Activated naive CD4-positive, alpha-beta T cell treated with anti-CD3 and anti-CD28 coated beads, Interleukin-2, amount 50 U/mL, for 72 hours (primary cell): Measurements from ENCODE around the gene GRM7. TPM values are rescaled to one million over a fixed set of nuclear protein-coding genes. Genes with fewer than 3 reads are reported as not detected.

Experiments used
- ATAC-seq, 2 donors: fragments of 150-1000 bp; cut with Tn5 transposase; 2 replicates each; pipeline ENCODE4 v1.10.0; 2021; ENCODE audit warnings: mild to moderate bottlenecking in 2 of 2, moderate library complexity in 2 of 2
- DNase-seq, 2 donors: peaks; one replicate each; pipeline ENCODE4 v3.0.0; 2021 to 2022; ENCODE audit warnings: low spot score in 2 of 2
- H3K27ac Mint-ChIP-seq, 2 donors: one replicate each; pipeline ENCODE4 v1.8.0; 2022; ENCODE audit warnings: mild to moderate bottlenecking in 2 of 2, mixed read lengths in 2 of 2
- H3K36me3 Mint-ChIP-seq, 2 donors: one replicate each; pipeline ENCODE4 v1.8.0; 2022; ENCODE audit warnings: mixed read lengths in 2 of 2
- H3K9me3 Mint-ChIP-seq, 2 donors: one replicate each; pipeline ENCODE4 v1.8.0; 2022; ENCODE audit warnings: mixed read lengths in 2 of 2
- total RNA-seq, 2 donors: library from RNA; stranded (reverse); gene quantifications; one replicate each; pipeline ENCODE4 v1.2.3, GENCODE V29; 2022

Gene GRM7
- total RNA-seq, 2 donors from 2014 or later: not detected

DNA sequence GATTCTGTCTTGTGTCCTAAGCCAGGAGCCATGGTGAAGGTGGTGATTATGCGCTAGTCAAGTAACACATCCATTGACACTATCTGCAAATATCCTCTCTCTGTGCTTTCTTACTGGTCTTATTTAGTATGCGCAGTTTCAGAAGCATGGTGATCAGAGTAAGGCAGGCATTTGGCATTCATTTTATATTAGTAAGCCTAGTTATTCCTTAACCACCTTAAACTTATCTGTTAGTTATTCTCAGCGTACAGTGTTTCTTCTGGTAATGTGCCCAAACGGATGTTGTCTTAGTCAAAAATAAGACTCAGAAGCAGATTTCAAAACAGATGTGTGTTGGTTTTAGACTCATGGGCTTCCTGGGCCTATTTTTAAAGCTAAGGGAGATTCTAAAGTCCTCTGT lies 329.2 kb downstream of the GRM7 start:
- H3K36me3 Mint-ChIP-seq: no peaks in the 10 kb centered on the region
- no peak for DNase-seq
- H3K27ac Mint-ChIP-seq: no peak overlapping the region
- no peak for ATAC-seq
- H3K9me3 Mint-ChIP-seq: peaks cover 0 to 16% of the 10 kb centered on the region in 2 donors

DNA sequence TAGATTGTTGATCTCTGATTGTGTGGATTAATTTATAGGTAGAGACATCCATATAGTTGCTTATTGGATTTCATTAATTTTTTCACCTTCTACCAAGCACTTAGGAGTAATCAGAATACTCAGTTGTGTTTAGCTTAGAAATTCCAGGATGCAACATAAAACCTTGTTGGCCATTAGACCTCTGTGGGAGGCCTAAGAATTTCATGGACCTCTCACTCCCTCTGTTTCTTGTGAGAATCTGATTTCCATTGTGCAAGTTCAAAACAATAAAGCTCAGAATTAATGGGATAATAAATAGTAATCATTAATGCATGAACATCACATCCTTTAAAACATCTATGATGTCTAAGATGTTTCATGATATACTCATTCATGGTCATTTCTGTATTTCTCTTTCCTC lies 332.4 kb downstream of the GRM7 start:
- Mint-ChIP-seq H3K36me3 (no peaks in the 10 kb centered on the region), H3K27ac (no peak overlapping the region), H3K9me3 (peaks cover 0 to 11% of the 10 kb centered on the region in 2 donors)
- ATAC-seq: no peak
- DNase-seq: no peak

DNA sequence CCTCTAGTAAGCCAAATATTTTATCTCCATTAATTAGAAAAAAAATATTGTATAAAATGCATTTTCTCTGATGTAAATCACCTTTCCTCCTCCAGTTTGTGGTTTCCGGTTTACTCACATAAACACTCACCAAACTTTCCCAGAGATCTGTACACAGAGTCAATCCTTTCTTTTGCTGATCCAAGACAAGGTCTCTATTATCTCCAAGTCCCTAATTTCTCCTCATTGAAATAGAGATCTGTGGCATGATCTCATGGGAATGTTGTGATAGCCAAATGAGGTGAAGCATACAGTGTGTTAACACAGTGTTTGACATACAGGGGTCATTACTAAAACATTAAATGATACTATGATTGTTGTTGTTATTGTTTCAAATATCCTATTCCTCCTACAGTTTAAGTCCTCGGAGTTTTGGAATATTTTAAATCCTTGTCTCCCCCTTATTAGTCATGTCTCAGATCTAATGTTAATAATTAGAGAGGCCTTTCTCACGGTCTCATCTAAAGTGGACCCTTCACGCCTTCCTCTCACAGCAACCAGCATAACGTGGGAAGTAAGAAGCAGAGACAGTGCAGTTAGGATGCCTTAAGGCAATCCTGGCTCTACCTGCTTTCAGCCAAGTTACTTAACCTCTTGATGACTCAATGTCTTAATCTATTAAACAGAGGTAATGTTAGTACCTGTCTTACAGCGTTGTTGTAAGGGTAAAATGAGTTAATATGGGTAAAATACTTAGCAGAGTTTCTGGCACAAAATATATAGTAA lies 333.3 kb downstream of the GRM7 start:
- H3K36me3 Mint-ChIP-seq: no peaks in the 10 kb centered on the region
- DNase-seq (no peak), ATAC-seq (no peak)
- peaks cover 0 to 11% of the 10 kb centered on the region in 2 donors for H3K9me3 Mint-ChIP-seq
- H3K27ac Mint-ChIP-seq: peak overlapping the region in 1 of 2 donors; percentile 5

DNA sequence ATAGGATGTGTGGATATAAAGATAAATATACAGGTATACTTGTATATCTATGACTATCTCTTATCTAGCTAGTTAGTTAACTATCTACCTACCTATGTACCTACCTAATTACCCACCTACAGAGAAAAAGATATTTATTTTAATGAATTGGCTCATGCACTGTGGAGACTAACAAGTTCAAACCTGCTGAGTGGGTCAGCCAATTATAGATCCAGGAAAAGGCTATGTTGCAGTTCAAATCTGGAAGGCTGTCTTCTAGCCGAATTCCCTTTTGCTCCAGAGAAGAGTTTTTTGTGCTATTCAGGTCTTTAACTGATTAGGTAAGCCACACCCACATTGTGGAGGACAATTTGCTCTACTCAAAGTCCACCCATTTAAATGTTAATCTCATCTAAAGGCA lies 335.0 kb downstream of the GRM7 start:
- ATAC-seq (no peak), DNase-seq (no peak)
- Mint-ChIP-seq H3K27ac (no peak overlapping the region), H3K9me3 (peaks cover 0 to 15% of the 10 kb centered on the region in 2 donors), H3K36me3 (no peaks in the 10 kb centered on the region)

DNA sequence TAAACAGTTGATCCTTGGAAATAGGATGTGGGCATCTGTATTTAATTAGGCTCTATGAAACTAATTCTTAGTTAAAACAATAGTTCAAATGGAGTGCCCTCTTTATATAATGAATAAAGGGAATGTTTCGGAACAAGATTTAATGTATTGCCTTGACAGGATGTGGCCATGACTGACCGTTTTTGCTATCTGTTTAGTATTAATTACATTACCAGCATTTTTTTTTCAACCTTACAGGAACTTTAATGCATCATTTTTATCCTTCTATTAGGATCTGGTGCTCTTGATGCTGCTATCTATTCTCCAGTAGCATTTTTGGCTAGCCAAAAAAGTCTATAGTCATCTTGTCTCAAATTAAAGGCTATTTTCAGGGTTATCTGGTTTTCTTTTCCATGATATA lies 340.9 kb downstream of the GRM7 start:
- ATAC-seq (no peak), DNase-seq (no peak)
- Mint-ChIP-seq H3K36me3 (peaks cover 0 to 4% of the 10 kb centered on the region in 2 donors), H3K27ac (no peak overlapping the region), H3K9me3 (peaks cover 4 to 12% of the 10 kb centered on the region in 2 donors)

DNA sequence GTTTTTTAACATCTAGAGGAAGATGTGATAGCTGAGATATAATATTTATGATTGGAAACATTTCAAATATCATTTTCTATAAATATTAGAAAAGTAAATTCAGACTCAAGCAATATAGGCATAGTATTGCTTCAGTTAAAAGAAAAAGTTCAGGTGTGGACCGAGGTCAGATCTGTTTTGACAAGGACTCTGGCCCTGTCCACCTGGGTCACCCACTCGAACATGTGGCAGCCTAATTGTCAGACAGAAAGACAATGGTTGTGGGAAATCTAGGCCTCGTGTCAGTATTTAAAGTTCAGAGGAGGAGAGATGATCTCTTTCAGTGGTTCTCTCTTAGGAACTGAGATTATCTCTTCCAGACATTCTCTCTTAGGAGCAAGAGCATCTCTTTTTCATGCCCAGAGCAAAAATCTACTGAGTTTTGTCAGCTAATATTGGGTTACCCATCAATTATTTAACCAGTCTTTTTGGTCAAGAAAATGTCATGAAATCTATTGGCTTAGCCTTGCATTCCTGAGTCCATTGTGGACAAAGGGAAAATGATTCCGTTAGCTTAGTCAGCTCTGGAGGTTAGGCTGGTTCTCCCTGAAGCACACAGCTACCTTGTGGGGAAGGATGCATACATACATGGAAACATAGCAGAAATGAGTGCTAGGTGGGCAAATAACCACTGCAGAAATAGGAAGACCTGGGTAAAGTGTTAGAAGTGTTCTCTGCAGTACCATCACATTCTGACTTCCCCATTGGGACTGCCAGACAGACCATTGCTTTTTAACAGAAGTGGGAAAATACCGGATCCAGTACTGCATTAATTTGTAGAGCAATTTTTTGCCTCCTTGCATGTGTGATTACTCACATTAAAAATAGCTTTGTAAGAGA lies 343.3 kb downstream of the GRM7 start:
- H3K36me3 Mint-ChIP-seq: peaks cover 0 to 4% of the 10 kb centered on the region in 2 donors
- peaks cover 7 to 16% of the 10 kb centered on the region in 2 donors for H3K9me3 Mint-ChIP-seq
- ATAC-seq: no peak

DNA sequence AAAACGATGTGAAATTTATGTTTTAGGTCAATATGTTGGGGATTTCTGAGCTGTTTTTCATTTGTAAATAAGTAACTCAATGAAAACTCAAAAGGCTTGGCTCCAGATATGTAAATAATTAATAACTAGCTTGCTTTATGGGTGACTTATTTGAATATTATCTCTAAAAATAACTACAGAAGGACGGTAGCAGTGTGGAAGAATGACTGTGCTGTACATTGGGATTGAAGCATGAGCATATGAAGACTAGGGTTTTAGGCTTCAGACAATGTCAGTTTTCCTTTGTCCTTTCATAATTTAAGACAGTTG lies 343.9 kb downstream of the GRM7 start:
- peaks cover 0 to 4% of the 10 kb centered on the region in 2 donors for H3K36me3 Mint-ChIP-seq
- no peak for DNase-seq
- no peak for ATAC-seq
- H3K9me3 Mint-ChIP-seq: peaks cover 12 to 18% of the 10 kb centered on the region in 2 donors
- H3K27ac Mint-ChIP-seq: no peak overlapping the region

More for the DNA sequence above, 343.3 kb downstream of the GRM7 start:
- H3K27ac Mint-ChIP-seq: no peak overlapping the region
- DNase-seq: no peak

DNA sequence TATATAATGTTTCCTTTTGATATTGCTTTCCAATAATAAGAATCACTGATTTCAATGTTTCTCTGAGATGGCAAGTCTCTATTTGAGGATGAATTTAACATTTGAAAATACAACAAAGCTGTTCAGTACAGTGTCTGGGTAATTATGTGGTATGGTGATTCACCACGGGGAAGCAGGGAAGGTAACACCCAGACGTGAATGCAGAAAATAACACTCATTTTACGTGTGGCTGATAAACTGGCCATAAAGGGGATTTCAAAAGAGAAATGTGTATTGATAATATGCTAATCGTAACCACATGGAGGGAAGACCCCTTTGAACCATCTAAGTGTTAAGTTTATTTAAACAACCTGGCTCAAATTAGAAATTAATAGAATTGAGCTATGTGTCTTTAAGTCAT lies 344.6 kb downstream of the GRM7 start:
- Mint-ChIP-seq H3K36me3 (peaks cover 0 to 4% of the 10 kb centered on the region in 2 donors), H3K27ac (no peak overlapping the region), H3K9me3 (peaks cover 12 to 16% of the 10 kb centered on the region in 2 donors)
- ATAC-seq (no peak), DNase-seq (no peak)

DNA sequence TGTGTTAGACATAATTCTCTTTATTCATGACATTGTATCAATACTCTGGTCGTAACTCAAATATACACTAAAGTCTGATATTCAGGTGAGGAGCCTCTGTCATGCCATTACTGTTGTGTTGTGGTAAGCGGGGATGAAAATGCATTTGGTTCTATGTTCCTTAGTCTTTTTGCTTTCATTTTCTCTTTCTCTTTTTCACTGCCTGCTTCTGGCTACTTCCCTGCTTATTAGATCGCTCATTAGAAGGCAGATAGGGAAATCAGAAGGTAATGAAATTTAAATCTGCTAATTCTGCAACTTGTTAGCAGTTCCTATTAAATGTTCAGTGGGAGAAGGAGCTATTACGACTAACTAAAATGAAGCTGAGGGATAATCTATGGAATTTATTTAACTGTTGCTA lies 345.0 kb downstream of the GRM7 start:
- peaks cover 0 to 4% of the 10 kb centered on the region in 2 donors for H3K36me3 Mint-ChIP-seq
- no peak overlapping the region for H3K27ac Mint-ChIP-seq
- DNase-seq (no peak), ATAC-seq (no peak)
- H3K9me3 Mint-ChIP-seq: peaks cover 12 to 16% of the 10 kb centered on the region in 2 donors

DNA sequence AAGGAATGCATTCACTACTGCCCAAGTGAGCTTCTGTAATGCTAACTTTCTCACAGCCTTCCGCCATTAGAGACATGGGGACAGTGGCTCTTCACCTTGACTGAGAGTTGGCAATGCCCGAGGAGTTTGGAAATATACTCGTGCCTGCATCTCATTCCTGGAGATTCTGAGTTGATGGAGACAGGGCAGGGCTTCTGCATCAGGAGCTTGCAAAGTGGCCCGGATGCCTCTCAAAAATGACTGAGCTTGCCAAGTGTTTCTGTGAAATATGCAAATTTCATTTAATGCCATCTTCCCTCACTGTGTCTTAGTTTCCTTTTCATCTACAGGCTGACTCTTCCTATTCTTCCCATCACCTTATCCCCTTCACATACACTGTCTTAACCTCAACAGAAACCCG lies 346.2 kb downstream of the GRM7 start:
- H3K36me3 Mint-ChIP-seq: peaks cover 0 to 4% of the 10 kb centered on the region in 2 donors
- ATAC-seq: no peak
- peaks cover 12 to 16% of the 10 kb centered on the region in 2 donors for H3K9me3 Mint-ChIP-seq
- no peak for DNase-seq
- no peak overlapping the region for H3K27ac Mint-ChIP-seq

DNA sequence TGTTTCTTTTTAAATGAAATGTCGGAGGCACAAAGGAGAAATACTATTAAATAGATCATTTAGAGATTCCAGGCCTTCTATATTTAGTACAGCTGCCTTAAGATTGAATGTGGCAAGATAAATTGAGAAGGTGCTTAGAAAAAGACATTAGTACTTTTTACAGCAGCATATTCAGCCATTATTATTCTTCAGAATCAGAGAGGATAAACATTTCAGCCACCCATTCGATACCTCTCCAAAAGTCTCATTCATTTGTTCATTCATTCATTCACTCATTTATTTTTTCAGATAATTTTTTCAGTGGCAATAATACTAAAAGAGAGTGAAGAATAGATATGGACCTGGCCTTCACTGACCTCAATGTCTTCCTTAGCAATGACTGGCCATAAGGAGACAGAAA lies 347.0 kb downstream of the GRM7 start:
- no peak for DNase-seq
- no peak for ATAC-seq
- H3K27ac Mint-ChIP-seq: no peak overlapping the region

DNA sequence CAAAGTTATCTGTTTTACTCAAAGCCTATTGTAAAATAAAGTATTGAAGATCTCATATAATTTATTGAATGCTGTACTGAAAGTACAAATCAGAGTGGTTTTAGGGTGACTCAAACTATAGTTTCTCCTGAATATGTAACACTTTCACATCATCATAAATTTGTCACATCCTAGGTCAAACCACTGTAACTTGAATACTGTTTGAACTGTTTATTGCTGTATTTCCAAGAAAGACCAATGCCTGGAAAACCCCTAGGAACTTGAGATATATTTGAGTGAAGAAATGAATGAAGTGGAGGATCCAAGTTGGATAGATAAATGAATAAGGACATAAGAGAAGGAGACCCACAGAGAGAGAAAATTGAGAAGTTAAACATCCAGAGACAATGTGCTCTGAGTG lies 348.2 kb downstream of the GRM7 start:
- Mint-ChIP-seq H3K9me3 (peaks cover 12% of the 10 kb centered on the region in 2 donors), H3K36me3 (peaks cover 0 to 3% of the 10 kb centered on the region in 2 donors), H3K27ac (no peak overlapping the region)
- no peak for DNase-seq
- peak; percentile 29 to 88 for ATAC-seq

More for the DNA sequence above, 347.0 kb downstream of the GRM7 start:
- Mint-ChIP-seq H3K36me3 (peaks cover 0 to 4% of the 10 kb centered on the region in 2 donors), H3K9me3 (peaks cover 12 to 16% of the 10 kb centered on the region in 2 donors)

DNA sequence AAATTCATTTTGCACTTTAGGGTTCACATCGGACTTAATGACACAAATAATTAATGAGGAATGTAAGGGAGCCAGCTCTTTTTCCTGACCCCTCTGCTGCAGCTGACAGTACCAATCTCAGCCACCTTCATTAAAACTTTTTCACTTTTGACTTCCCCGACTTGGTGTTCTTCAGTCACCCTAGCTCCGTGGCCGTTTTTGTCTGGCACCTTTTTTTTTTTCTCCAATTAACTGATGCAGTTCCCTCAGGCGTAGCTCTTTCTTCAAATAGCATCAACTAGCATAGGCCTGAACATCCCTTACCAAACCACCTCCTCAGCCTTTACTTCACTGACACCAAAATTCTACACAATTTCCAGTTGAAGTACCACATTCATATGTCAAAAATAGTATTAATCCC lies 350.8 kb downstream of the GRM7 start:
- no peaks in the 10 kb centered on the region for H3K36me3 Mint-ChIP-seq
- ATAC-seq: no peak
- H3K27ac Mint-ChIP-seq: no peak overlapping the region
- no peak for DNase-seq
- H3K9me3 Mint-ChIP-seq: peaks cover 7 to 9% of the 10 kb centered on the region in 2 donors

DNA sequence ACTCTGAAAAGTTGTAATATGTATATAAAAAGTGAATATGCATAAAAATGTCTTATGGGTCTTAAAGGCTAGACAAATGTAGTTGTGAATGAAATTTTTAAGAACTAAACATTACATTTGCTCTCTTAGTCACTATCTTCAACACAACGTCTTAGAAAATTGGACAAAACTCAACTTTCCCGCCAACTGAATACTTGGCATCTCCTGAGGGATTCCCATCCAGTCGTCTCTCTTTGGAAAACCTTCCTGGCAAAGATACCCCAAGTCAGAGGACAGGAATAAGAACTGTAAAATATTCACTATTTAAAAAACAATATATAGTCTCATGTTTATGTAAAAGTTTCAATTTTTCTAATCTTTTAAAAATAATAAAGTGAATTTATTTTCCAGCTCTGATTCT lies 354.8 kb downstream of the GRM7 start:
- no peak for DNase-seq
- H3K9me3 Mint-ChIP-seq: no peaks in the 10 kb centered on the region
- no peaks in the 10 kb centered on the region for H3K36me3 Mint-ChIP-seq
- no peak for ATAC-seq
- no peak overlapping the region for H3K27ac Mint-ChIP-seq

DNA sequence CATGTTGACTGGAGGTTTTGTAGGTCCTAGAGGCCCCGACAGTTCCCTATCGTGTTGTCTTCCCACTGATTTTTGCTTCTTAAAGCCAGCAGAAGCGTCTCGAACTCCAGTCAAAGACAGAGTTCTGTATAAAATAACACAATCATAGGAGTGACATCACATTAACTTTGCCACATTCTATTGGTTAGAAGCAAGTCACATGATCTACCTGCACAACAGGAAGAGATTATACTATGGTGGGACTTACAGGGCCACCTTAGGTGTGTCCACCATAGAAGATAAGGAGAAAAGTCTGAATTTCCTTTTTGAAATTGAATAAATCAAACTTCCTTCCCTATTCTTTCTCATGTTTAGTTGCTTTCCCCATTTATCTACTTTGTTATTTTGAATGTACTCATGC lies 365.5 kb downstream of the GRM7 start:
- DNase-seq: no peak
- no peak overlapping the region for H3K27ac Mint-ChIP-seq
- ATAC-seq: no peak
- peaks cover 7 to 8% of the 10 kb centered on the region in 2 donors for H3K9me3 Mint-ChIP-seq
- H3K36me3 Mint-ChIP-seq: no peaks in the 10 kb centered on the region

DNA sequence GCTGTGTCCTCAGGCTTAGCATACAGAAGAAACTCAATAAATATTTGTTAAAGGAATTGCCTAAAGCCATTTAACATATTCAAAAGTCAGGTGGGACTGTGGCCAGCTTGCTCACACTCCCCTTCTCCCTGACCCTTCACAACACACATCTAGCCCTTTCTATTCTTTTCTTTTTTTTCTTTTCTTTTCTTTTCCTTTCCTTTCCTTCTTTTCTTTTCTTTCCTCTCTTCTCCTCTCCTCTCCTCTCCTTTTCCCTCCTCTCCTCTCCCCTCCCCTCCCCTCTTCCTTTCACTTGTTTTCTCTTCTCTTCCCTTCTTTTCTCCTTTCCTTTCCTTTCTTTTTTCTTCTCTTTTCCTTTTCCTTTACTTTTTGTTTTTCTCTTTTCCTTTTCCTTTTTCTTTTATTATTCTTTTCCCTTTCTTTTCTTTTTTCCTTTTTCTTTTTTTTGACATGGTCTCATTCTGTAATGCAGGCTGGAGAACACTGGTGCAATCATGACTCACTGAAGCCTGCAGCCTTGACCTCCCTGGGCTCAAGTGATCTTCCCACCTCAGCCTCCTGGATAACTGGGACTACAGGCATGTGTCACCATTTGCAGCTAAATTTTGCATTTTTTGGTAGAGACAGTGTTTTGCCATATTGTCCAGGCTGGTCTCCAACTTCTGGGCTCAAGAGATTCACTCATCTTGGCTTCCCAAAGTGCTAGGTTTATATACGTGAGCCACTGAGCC lies 377.8 kb downstream of the GRM7 start:
- Mint-ChIP-seq H3K9me3 (peaks cover 9 to 13% of the 10 kb centered on the region in 2 donors), H3K36me3 (no peaks in the 10 kb centered on the region), H3K27ac (no peak overlapping the region)
- DNase-seq: no peak
- no peak for ATAC-seq
